Osteoblast (primary cell): Measurements from ENCODE around the gene R3HDM2. TPM values are rescaled to one million over a fixed set of nuclear protein-coding genes. Genes with fewer than 3 reads are reported as not detected.
A peak's percentile ranks its signal among the peaks of the same experiment; 100 is the strongest.

ENCODE experiments used
- DNase-seq: peaks from one replicate; pipeline ENCODE4 v3.0.0; 2011; ENCODE audit warnings: low spot score, mixed read lengths; ENCODE audit not compliant: insufficient read length; ENCODE audit errors: missing footprints
- H2AFZ ChIP-seq: 2 replicates; pipeline ENCODE4 v1.6.0; 2011; ENCODE audit warnings: mild to moderate bottlenecking, low read length
- H3K27ac ChIP-seq: 2 replicates; pipeline ENCODE4 v1.5.1; 2011; ENCODE audit warnings: mild to moderate bottlenecking, low read depth, low read length, moderate library complexity
- H3K27me3 ChIP-seq: 2 replicates; pipeline ENCODE4 v1.6.0; 2012; ENCODE audit warnings: mild to moderate bottlenecking, control low read depth, inconsistent platforms, low read length, moderate library complexity; ENCODE audit not compliant: insufficient read depth
- H3K36me3 ChIP-seq: 2 replicates; pipeline ENCODE4 v1.5.1; 2011; ENCODE audit warnings: mild to moderate bottlenecking, low read length, control low read depth, moderate library complexity; ENCODE audit not compliant: insufficient read depth
- H3K4me1 ChIP-seq: 2 replicates; pipeline ENCODE4 v1.5.1; 2011; ENCODE audit warnings: mild to moderate bottlenecking, low read length, control low read depth, moderate library complexity; ENCODE audit not compliant: insufficient read depth
- H3K4me2 ChIP-seq: 2 replicates; pipeline ENCODE4 v1.6.0; 2011; ENCODE audit warnings: mild to moderate bottlenecking, low read length; ENCODE audit not compliant: insufficient read depth
- H3K4me3 ChIP-seq: fragments of 200-600 bp; sonication (generic); 3 replicates; pipeline ENCODE4 v1.5.1; 2012; ENCODE audit warnings: mild to moderate bottlenecking, low read length, inconsistent platforms; ENCODE audit not compliant: insufficient read depth
- H3K79me2 ChIP-seq: 2 replicates; pipeline ENCODE4 v1.6.0; 2012; ENCODE audit warnings: mild to moderate bottlenecking, low read length, control low read depth, inconsistent platforms; ENCODE audit not compliant: insufficient read depth
- H3K9me3 ChIP-seq: 2 replicates; pipeline ENCODE4 v1.5.1; 2011; ENCODE audit warnings: low read depth, low read length, control low read depth
- H4K20me1 ChIP-seq: 2 replicates; pipeline ENCODE4 v1.6.0; 2012; ENCODE audit warnings: mild to moderate bottlenecking, low read length, control low read depth; ENCODE audit not compliant: insufficient read depth
- CTCF ChIP-seq: IDR thresholded peaks from 2 replicates; pipeline ENCODE4 v1.5.1; 2011; ENCODE audit warnings: mild to moderate bottlenecking, low read depth, low read length, moderate library complexity; ENCODE audit errors: extremely low read depth
- total RNA-seq: library from RNA; depleted of rRNA; stranded (reverse); fragments of >200 nt; gene quantifications from 2 replicates; pipeline ENCODE4 v1.2.3, GENCODE V29; 2012

Gene R3HDM2
- total RNA-seq, 1 donor = 23.2 TPM

GRCh38 chr12:57475271-57476161, 44.7 kb upstream of the R3HDM2 start:
- Histone ChIP-seq H3K36me3 (no peaks in the 10 kb centered on the region), H4K20me1 (no peaks in the 10 kb centered on the region), H3K4me3 (peak overlapping the region; percentile 16), H2AFZ (no peak overlapping the region), H3K27me3 (peaks cover 78% of the 10 kb centered on the region), H3K27ac (no peak overlapping the region), H3K4me2 (peak overlapping the region; percentile 55), H3K79me2 (no peaks in the 10 kb centered on the region), H3K4me1 (no peaks in the 10 kb centered on the region), H3K9me3 (no peaks in the 10 kb centered on the region)
- no peak for TF ChIP-seq CTCF
- peak; percentile 87 for DNase-seq

- no peak overlapping the region for H3K27ac ChIP-seq
- H3K9me3 ChIP-seq = no peaks in the 10 kb centered on the region
- H2AFZ ChIP-seq = no peak overlapping the region
- no peak overlapping the region for H3K4me2 ChIP-seq
- H3K79me2 ChIP-seq = no peaks in the 10 kb centered on the region
- H4K20me1 ChIP-seq = no peaks in the 10 kb centered on the region
- no peak for TF ChIP-seq CTCF
- peak; percentile 76 for DNase-seq
- peaks cover 79% of the 10 kb centered on the region for H3K27me3 ChIP-seq
- no peak overlapping the region for H3K4me3 ChIP-seq
- no peaks in the 10 kb centered on the region for H3K4me1 ChIP-seq
- no peaks in the 10 kb centered on the region for H3K36me3 ChIP-seq
Measured at GRCh38 chr12:57474862-57475261, 44.0 kb upstream of the R3HDM2 start.

- H2AFZ ChIP-seq = no peak overlapping the region
- H4K20me1 ChIP-seq = no peaks in the 10 kb centered on the region
- no peak overlapping the region for H3K4me2 ChIP-seq
- H3K4me3 ChIP-seq = no peak overlapping the region
- no peaks in the 10 kb centered on the region for H3K79me2 ChIP-seq
- DNase-seq = no peak
- no peaks in the 10 kb centered on the region for H3K9me3 ChIP-seq
- no peak overlapping the region for H3K27ac ChIP-seq
- no peaks in the 10 kb centered on the region for H3K36me3 ChIP-seq
- H3K4me1 ChIP-seq = no peaks in the 10 kb centered on the region
- TF ChIP-seq CTCF = no peak
- peaks cover 79% of the 10 kb centered on the region for H3K27me3 ChIP-seq
Measured at GRCh38 chr12:57474430-57474829, 43.6 kb upstream of the R3HDM2 start.

- no peak for DNase-seq
- no peak overlapping the region for H3K4me3 ChIP-seq
- H3K27me3 ChIP-seq = peaks cover 78% of the 10 kb centered on the region
- no peaks in the 10 kb centered on the region for H3K4me1 ChIP-seq
- no peak overlapping the region for H2AFZ ChIP-seq
- no peaks in the 10 kb centered on the region for H4K20me1 ChIP-seq
- H3K79me2 ChIP-seq = no peaks in the 10 kb centered on the region
- no peak overlapping the region for H3K27ac ChIP-seq
- H3K4me2 ChIP-seq = no peak overlapping the region
- TF ChIP-seq CTCF = no peak
- no peaks in the 10 kb centered on the region for H3K9me3 ChIP-seq
- H3K36me3 ChIP-seq = no peaks in the 10 kb centered on the region
Measured at GRCh38 chr12:57473886-57474285, 43.0 kb upstream of the R3HDM2 start.
